Coronary artery (tissue), 2 donors: ENCODE results near the gene TGM5.

Experiments used
- DNase-seq: peaks from one replicate; pipeline ENCODE4 v3.0.0-alpha.2; 2017; ENCODE audit warnings: low spot score
- H3K27ac ChIP-seq, 2 donors: fragments of 200-600 bp; sonication (generic); one replicate each; pipeline ENCODE4 v1.5.1; 2016 to 2019
- H3K4me3 ChIP-seq: fragments of 200-600 bp; sonication (generic); 2 replicates; pipeline ENCODE4 v1.5.1; 2016; ENCODE audit warnings: mild to moderate bottlenecking, moderate library complexity
- TF ChIP-seq, protein P1 (sequence below): fragments of 200-600 bp; sonication (generic); IDR thresholded peaks from one replicate; pipeline ENCODE4 v1.5.1; 2019; ENCODE audit warnings: antibody characterized with exemption

TGM5 gene

DNA sequence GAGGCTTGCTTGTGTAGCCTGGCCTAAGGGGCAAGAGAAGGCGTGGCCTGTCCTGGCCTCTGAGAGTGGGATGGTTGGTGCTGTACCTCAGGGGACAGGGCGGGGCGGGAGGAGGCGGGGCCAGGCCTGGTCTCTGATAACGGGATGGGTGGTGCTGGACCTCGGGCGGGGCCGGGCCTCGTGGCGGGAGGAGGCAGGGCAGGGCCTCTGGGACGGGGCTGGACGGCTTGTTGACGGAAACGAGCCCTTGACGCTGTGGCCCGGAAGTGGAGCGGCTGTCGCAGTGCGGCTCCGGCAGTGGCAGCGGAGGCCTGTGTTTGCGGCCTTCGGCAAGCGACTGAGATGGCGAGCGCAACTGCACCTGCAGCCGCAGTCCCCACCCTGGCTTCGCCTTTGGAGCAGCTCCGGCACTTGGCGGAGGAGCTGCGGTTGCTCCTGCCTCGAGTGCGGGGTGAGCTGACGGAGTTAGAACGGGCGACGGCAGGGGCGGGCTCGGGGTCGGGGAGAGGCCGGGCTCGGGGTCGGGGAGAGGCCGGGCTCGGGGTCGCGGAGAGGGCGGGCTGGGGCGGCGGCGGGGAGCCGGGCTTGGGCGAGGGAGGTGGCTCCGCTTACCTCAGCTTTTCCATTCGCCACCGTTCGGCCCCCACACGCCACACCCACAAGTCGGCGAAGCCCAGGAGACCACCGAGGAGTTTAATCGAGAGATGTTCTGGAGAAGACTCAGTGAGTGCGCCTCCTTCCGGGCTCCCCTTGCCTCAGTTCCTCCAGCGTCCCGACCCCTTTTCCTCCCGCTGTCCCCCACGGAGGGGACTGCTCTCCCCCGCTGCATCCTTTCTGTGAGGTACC, 81.3 kb downstream of the TGM5 start, which contains the start of gene CCNDBP1:
CCNDBP1 (plus strand) TSS at position 247 of the 846 bp plus-strand sequence; CDS start at position 343, 96 bp downstream.
- peak; percentile 95 for DNase-seq
- Histone ChIP-seq H3K4me3 (peak within 1 kb of the TSS; percentile 96), H3K27ac (peak within 1 kb of the TSS; percentile 82 to 98)
- TF ChIP-seq, protein P1, sequence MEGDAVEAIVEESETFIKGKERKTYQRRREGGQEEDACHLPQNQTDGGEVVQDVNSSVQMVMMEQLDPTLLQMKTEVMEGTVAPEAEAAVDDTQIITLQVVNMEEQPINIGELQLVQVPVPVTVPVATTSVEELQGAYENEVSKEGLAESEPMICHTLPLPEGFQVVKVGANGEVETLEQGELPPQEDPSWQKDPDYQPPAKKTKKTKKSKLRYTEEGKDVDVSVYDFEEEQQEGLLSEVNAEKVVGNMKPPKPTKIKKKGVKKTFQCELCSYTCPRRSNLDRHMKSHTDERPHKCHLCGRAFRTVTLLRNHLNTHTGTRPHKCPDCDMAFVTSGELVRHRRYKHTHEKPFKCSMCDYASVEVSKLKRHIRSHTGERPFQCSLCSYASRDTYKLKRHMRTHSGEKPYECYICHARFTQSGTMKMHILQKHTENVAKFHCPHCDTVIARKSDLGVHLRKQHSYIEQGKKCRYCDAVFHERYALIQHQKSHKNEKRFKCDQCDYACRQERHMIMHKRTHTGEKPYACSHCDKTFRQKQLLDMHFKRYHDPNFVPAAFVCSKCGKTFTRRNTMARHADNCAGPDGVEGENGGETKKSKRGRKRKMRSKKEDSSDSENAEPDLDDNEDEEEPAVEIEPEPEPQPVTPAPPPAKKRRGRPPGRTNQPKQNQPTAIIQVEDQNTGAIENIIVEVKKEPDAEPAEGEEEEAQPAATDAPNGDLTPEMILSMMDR, result peak; percentile 29

DNA sequence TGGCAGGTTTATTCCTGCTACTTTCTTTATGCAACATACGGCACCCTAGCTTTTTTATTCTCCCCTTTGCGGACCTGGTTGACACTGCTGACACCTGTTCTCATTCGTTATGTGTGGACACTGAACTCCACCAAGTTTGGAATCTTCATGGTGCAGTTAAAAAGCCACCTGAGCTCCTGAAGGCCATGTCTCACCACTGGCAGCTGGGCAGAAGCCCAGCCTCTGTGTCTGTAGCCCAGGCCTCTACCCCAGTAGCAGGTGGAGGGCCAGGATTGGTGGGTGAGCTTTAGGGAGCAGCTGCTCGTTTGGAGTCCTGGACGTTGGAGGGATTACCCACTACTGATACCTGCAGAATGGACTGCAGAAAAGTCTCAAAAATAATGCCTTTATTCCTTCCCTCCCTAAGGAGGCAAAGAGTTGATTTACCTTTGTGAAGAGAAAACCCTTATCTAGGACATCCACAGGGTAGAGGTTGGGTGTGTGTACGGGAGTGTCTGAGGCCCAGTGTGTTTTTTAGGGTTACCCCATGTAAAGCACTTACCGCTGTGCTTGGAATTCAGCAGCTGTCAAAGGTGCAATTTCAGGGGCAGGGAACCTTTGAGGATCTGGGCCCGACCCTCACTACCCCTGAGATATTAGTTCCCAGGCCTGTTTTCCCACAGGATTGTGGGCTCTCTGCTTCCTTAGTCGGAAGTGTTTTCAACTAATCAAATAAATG, 82.2 kb downstream of the TGM5 start:
- H3K27ac ChIP-seq, result peak overlapping the region; percentile 82 to 98
- H3K4me3 ChIP-seq, result peak overlapping the region; percentile 96
- no peak for DNase-seq
- TF ChIP-seq, protein P1, result no peak

DNA sequence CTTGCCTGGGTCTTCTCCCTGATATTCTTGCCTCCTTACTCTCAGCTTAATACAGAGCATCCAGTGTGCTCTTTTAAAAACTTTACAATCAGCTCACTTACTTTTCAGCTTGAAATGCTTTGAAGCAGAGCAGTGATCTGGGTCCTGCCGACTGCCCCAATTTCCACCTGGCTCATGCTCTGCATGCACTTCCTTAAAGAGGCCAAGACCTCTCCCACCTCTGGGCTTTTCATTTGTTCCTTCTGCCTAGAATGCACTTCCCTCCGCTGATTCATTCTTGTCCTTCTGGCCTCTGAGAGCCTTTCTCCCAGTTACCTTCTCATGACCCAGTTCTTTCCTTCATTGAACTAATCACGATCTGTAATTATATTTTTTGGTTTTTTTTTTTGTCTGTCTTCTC, 83.5 kb downstream of the TGM5 start:
- Histone ChIP-seq H3K27ac (no peak overlapping the region), H3K4me3 (no peak overlapping the region)
- no peak for DNase-seq
- TF ChIP-seq, protein P1, result no peak
